ENCODE measurements around the gene EXO1. TPM values are rescaled to one million over a fixed set of nuclear protein-coding genes. Genes with fewer than 3 reads are reported as not detected.

The EXO1 gene
- total RNA-seq, 1 donor from 2014 or later: 3.8 TPM

DNA sequence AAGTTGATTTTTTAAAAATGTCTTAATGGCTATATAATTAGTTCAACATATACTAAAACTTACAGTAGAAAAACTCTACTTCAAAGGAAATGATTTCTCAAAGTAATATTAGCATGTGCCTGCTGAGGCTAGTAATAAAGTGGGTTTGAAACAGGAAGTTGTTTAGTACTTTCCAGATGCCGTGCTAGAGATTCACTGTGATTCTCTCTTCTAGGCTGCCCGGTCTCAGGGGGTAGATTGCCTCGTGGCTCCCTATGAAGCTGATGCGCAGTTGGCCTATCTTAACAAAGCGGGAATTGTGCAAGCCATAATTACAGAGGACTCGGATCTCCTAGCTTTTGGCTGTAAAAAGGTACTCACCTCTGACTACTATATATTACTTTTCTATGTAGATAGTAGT is 9.1 kb downstream of the EXO1 start:
- Mint-ChIP-seq H3K27me3 (ENCODE audit: low read depth) (no peaks in the 10 kb centered on the region), H3K4me3 (ENCODE audit: unreplicated experiment) (no peak overlapping the region), H3K9me3 (ENCODE audit: low read depth) (no peaks in the 10 kb centered on the region), H3K27ac (ENCODE audit: unreplicated experiment) (no peak overlapping the region), H3K36me3 (ENCODE audit: low read depth) (peaks cover 2% of the 10 kb centered on the region), H3K4me1 (ENCODE audit: low read depth) (no peaks in the 10 kb centered on the region)
- TF ChIP-seq, protein P1, sequence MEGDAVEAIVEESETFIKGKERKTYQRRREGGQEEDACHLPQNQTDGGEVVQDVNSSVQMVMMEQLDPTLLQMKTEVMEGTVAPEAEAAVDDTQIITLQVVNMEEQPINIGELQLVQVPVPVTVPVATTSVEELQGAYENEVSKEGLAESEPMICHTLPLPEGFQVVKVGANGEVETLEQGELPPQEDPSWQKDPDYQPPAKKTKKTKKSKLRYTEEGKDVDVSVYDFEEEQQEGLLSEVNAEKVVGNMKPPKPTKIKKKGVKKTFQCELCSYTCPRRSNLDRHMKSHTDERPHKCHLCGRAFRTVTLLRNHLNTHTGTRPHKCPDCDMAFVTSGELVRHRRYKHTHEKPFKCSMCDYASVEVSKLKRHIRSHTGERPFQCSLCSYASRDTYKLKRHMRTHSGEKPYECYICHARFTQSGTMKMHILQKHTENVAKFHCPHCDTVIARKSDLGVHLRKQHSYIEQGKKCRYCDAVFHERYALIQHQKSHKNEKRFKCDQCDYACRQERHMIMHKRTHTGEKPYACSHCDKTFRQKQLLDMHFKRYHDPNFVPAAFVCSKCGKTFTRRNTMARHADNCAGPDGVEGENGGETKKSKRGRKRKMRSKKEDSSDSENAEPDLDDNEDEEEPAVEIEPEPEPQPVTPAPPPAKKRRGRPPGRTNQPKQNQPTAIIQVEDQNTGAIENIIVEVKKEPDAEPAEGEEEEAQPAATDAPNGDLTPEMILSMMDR (IDR thresholded peaks at IDR 0.05): no peak
- DNase-seq (ENCODE audit: low spot score): no peak

DNA sequence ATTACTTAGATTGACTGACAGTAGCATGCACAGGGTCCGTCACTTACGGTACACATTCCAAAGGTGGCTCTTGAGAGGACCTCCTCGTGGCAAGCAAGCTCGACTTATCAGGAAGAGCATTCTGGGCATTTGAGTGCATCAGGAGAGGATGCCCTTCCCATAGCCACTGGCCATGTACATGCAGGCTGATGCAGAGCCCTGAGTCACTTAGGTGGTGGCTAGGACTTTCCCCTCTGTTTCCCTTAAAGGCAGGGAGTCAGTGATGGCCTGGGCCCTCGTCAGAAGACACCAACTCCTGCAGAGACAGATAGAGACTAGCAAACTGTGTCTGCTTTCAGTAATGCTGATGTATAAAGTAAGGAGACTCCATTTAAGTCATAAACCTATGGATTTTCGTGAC is 12.9 kb downstream of the EXO1 start:
- TF ChIP-seq, protein P1 (IDR thresholded peaks at IDR 0.05): no peak
- Mint-ChIP-seq H3K9me3 (ENCODE audit: low read depth) (no peaks in the 10 kb centered on the region), H3K4me3 (ENCODE audit: unreplicated experiment) (no peak overlapping the region), H3K27me3 (ENCODE audit: low read depth) (no peaks in the 10 kb centered on the region), H3K36me3 (ENCODE audit: low read depth) (peaks cover 2% of the 10 kb centered on the region), H3K27ac (ENCODE audit: unreplicated experiment) (no peak overlapping the region), H3K4me1 (ENCODE audit: low read depth) (no peaks in the 10 kb centered on the region)
- DNase-seq (ENCODE audit: low spot score): no peak

DNA sequence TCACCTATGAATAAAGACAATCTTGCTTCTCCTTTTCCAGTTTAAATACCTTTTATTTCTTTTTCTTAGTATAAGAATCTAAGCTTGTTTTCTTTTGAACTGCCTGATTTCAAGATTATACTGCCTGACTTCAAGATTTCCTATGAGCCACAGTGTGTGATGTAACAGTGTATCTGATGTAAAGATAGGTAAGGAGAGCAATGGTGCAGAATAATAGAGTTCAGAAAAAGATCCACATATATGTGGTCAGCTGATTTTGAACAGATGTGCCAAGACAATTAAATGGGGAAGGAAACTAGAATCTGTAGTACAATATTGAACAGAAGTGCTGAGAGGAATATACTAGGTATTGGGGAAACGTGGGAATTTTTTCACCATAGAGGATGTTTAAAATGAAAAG is 21.0 kb downstream of the EXO1 start:
- H3K36me3 Mint-ChIP-seq (ENCODE audit: low read depth): peaks cover 3% of the 10 kb centered on the region
- no peaks in the 10 kb centered on the region for H3K27me3 Mint-ChIP-seq (ENCODE audit: low read depth)
- TF ChIP-seq, protein P1 (IDR thresholded peaks at IDR 0.05): no peak
- no peaks in the 10 kb centered on the region for H3K9me3 Mint-ChIP-seq (ENCODE audit: low read depth)
- no peak for DNase-seq (ENCODE audit: low spot score)
- H3K4me3 Mint-ChIP-seq (ENCODE audit: unreplicated experiment): no peak overlapping the region
- H3K4me1 Mint-ChIP-seq (ENCODE audit: low read depth): no peaks in the 10 kb centered on the region
- H3K27ac Mint-ChIP-seq (ENCODE audit: unreplicated experiment): no peak overlapping the region

DNA sequence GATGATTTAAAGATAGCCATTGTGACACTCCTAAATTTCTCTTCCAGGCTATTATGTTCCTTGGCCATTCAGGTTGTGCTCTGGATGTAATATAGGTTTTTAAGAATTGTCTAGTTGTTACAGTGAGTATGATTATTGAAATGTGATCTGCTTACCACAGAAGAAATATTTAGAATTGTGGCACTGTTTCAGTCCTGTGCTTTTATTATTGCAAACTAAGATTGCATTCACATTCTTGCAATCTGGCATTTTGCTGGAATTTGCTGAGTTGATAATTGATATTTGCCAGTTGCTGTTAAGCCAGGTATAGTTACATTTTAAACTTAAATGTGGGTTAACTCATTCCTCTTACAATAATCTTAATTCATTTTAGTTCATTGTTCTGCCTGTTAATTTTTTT is 22.3 kb downstream of the EXO1 start:
- no peaks in the 10 kb centered on the region for H3K9me3 Mint-ChIP-seq (ENCODE audit: low read depth)
- TF ChIP-seq, protein P1 (IDR thresholded peaks at IDR 0.05): no peak
- peaks cover 3% of the 10 kb centered on the region for H3K36me3 Mint-ChIP-seq (ENCODE audit: low read depth)
- H3K4me1 Mint-ChIP-seq (ENCODE audit: low read depth): no peaks in the 10 kb centered on the region
- H3K27ac Mint-ChIP-seq (ENCODE audit: unreplicated experiment): no peak overlapping the region
- H3K27me3 Mint-ChIP-seq (ENCODE audit: low read depth): no peaks in the 10 kb centered on the region
- no peak overlapping the region for H3K4me3 Mint-ChIP-seq (ENCODE audit: unreplicated experiment)
- no peak for DNase-seq (ENCODE audit: low spot score)

GRCh38 chr1:241870746-241871430 is 22.9 kb downstream of the EXO1 start:
- Mint-ChIP-seq H3K27me3 (ENCODE audit: low read depth) (no peaks in the 10 kb centered on the region), H3K27ac (ENCODE audit: unreplicated experiment) (no peak overlapping the region), H3K4me3 (ENCODE audit: unreplicated experiment) (no peak overlapping the region), H3K9me3 (ENCODE audit: low read depth) (no peaks in the 10 kb centered on the region), H3K4me1 (ENCODE audit: low read depth) (no peaks in the 10 kb centered on the region), H3K36me3 (ENCODE audit: low read depth) (peaks cover 3% of the 10 kb centered on the region)
- no peak for DNase-seq (ENCODE audit: low spot score)
- TF ChIP-seq, protein P1 (IDR thresholded peaks at IDR 0.05): no peak
